Measurements from ENCODE around the gene WNT3A. TPM values are rescaled to one million over a fixed set of nuclear protein-coding genes. Genes with fewer than 3 reads are reported as not detected.

WNT3A gene
- total RNA-seq, 1 experiment from 2014 or later: not detected

GRCh38 chr1:228090613-228091081 lies 83.8 kb downstream of the WNT3A start:
- DNase-seq (ENCODE audit: low spot score): no peak
- Histone ChIP-seq H3K4me1 (ENCODE audit: insufficient read depth, low read length, poor library complexity, severe bottlenecking) (peaks cover 9% of the 10 kb centered on the region), H3K27ac (ENCODE audit: low read depth, low read length, poor library complexity, severe bottlenecking) (no peak overlapping the region), H3K4me3 (ENCODE audit: low read depth, low read length, poor library complexity, severe bottlenecking) (no peak overlapping the region), H3K9me3 (ENCODE audit: low read depth, low read length, poor library complexity, severe bottlenecking) (peaks cover 30% of the 10 kb centered on the region), H3K36me3 (ENCODE audit: insufficient read depth, low read length, poor library complexity, severe bottlenecking) (peaks cover 48% of the 10 kb centered on the region), H3K27me3 (replicated peaks; ENCODE audit: insufficient read depth, low read depth, low read length, poor library complexity) (no peaks in the 10 kb centered on the region)
- POLR2A ChIA-PET (ENCODE audit: low non-redundant PET): no interaction called here
- CTCF ChIA-PET: no interaction called here
- TF ChIP-seq EZH2 (IDR thresholded peaks at IDR 0.05; ENCODE audit: borderline replicate concordance, low read depth, low read length, poor library complexity, severe bottlenecking): no peak
- no peak for TF ChIP-seq CTCF (conservative IDR thresholded peaks at IDR 0.05; ENCODE audit: low read depth, low read length)
- intact Hi-C loops (cut with micrococcal nuclease; ENCODE audit: unreplicated experiment): no loop called here
- no TSS peak for BruUV-seq (replicated peaks)

GRCh38 chr1:228091084-228091483 lies 84.3 kb downstream of the WNT3A start:
- TF ChIP-seq EZH2 (IDR thresholded peaks at IDR 0.05; ENCODE audit: borderline replicate concordance, low read depth, low read length, poor library complexity, severe bottlenecking) (no peak), CTCF (conservative IDR thresholded peaks at IDR 0.05; ENCODE audit: low read depth, low read length) (no peak)
- no peak overlapping the region for H3K27ac ChIP-seq (ENCODE audit: low read depth, low read length, poor library complexity, severe bottlenecking)
- H3K36me3 ChIP-seq (ENCODE audit: insufficient read depth, low read length, poor library complexity, severe bottlenecking): peaks cover 52% of the 10 kb centered on the region
- ChIA-PET CTCF (no interaction called here), POLR2A (ENCODE audit: low non-redundant PET) (no interaction called here)
- peaks cover 5% of the 10 kb centered on the region for H3K4me1 ChIP-seq (ENCODE audit: insufficient read depth, low read length, poor library complexity, severe bottlenecking)
- H3K27me3 ChIP-seq (replicated peaks; ENCODE audit: insufficient read depth, low read depth, low read length, poor library complexity): no peaks in the 10 kb centered on the region
- peaks cover 30% of the 10 kb centered on the region for H3K9me3 ChIP-seq (ENCODE audit: low read depth, low read length, poor library complexity, severe bottlenecking)
- intact Hi-C loops (cut with micrococcal nuclease; ENCODE audit: unreplicated experiment): no loop called here
- H3K4me3 ChIP-seq (ENCODE audit: low read depth, low read length, poor library complexity, severe bottlenecking): no peak overlapping the region
- TSS peak; percentile 0 for BruUV-seq (replicated peaks)
- no peak for DNase-seq (ENCODE audit: low spot score)

GRCh38 chr1:228092342-228093049 lies 85.7 kb downstream of the WNT3A start:
- no TSS peak for BruUV-seq (replicated peaks)
- Histone ChIP-seq H3K36me3 (ENCODE audit: insufficient read depth, low read length, poor library complexity, severe bottlenecking) (peaks cover 64% of the 10 kb centered on the region), H3K4me3 (ENCODE audit: low read depth, low read length, poor library complexity, severe bottlenecking) (no peak overlapping the region), H3K9me3 (ENCODE audit: low read depth, low read length, poor library complexity, severe bottlenecking) (peaks cover 30% of the 10 kb centered on the region), H3K4me1 (ENCODE audit: insufficient read depth, low read length, poor library complexity, severe bottlenecking) (no peaks in the 10 kb centered on the region), H3K27me3 (replicated peaks; ENCODE audit: insufficient read depth, low read depth, low read length, poor library complexity) (no peaks in the 10 kb centered on the region), H3K27ac (ENCODE audit: low read depth, low read length, poor library complexity, severe bottlenecking) (no peak overlapping the region)
- ChIA-PET POLR2A (ENCODE audit: low non-redundant PET) (no interaction called here), CTCF (no interaction called here)
- TF ChIP-seq CTCF (conservative IDR thresholded peaks at IDR 0.05; ENCODE audit: low read depth, low read length) (no peak), EZH2 (IDR thresholded peaks at IDR 0.05; ENCODE audit: borderline replicate concordance, low read depth, low read length, poor library complexity, severe bottlenecking) (no peak)
- no peak for DNase-seq (ENCODE audit: low spot score)
- intact Hi-C loops (cut with micrococcal nuclease; ENCODE audit: unreplicated experiment): no loop called here
